HepG2 (cell line): ENCODE data around the gene MFAP1. TPM values are rescaled to one million over a fixed set of nuclear protein-coding genes. Genes with fewer than 3 reads are reported as not detected.

ENCODE experiments used
- CREM ChIP-seq, 2 experiments: sonication (generic) in 1 of 2; formaldehyde crosslinking in 1 of 2; IDR thresholded peaks; 2 replicates each; pipeline versions ENCODE4 v1.4.0 to v1.6.1; 2016 to 2020; ENCODE audit warnings: antibody characterized with exemption in 1 of 2, mild to moderate bottlenecking in 1 of 2, missing genetic modification reagents in 1 of 2
- FIP1L1 ChIP-seq: fragments of 200-400 bp; formaldehyde crosslinking; IDR thresholded peaks from 2 replicates; pipeline ENCODE4 v1.6.1; 2018; ENCODE audit warnings: low read depth, mild to moderate bottlenecking, low read length, moderate library complexity, borderline replicate concordance; ENCODE audit not compliant: insufficient read depth
- GATA4 ChIP-seq: sonication (generic); IDR thresholded peaks from 2 replicates; pipeline ENCODE4 v1.6.1; 2016; ENCODE audit warnings: antibody characterized with exemption, low read depth, borderline replicate concordance
- HNF4A ChIP-seq: sonication (generic); formaldehyde crosslinking; IDR thresholded peaks from 2 replicates; pipeline ENCODE4 v1.4.0; 2020; ENCODE audit warnings: missing genetic modification reagents
- KLF13 ChIP-seq: sonication (generic); formaldehyde crosslinking; IDR thresholded peaks from 2 replicates; pipeline ENCODE4 v1.4.0; 2020; ENCODE audit warnings: mild to moderate bottlenecking, missing genetic modification reagents
- MAF1 ChIP-seq: sonication (generic); formaldehyde crosslinking; IDR thresholded peaks from 2 replicates; pipeline ENCODE4 v1.5.0; 2020; ENCODE audit warnings: missing genetic modification reagents, borderline replicate concordance
- MTA1 ChIP-seq: sonication (generic); formaldehyde crosslinking; IDR thresholded peaks from 2 replicates; pipeline ENCODE4 v1.4.0; 2020; ENCODE audit warnings: missing genetic modification reagents, mild to moderate bottlenecking, borderline replicate concordance
- RFX1 ChIP-seq: fragments of 450-650 bp; IDR thresholded peaks from 2 replicates; pipeline ENCODE4 v1.6.1; 2017
- SSRP1 ChIP-seq: IDR thresholded peaks from 2 replicates; pipeline ENCODE4 v1.6.1; 2016; ENCODE audit warnings: control low read depth
- U2AF2 ChIP-seq: fragments of 200-400 bp; formaldehyde crosslinking; IDR thresholded peaks from 2 replicates; pipeline ENCODE4 v1.6.1; 2017; ENCODE audit warnings: low read depth, mild to moderate bottlenecking, low read length
- ZNF101 ChIP-seq: sonication (generic); formaldehyde crosslinking; IDR thresholded peaks from 2 replicates; pipeline ENCODE4 v1.4.0; 2020; ENCODE audit warnings: mild to moderate bottlenecking, low read depth, missing genetic modification reagents, borderline replicate concordance
- ZNF20 ChIP-seq: sonication (generic); formaldehyde crosslinking; IDR thresholded peaks from 2 replicates; pipeline ENCODE4 v1.4.0; 2020; ENCODE audit warnings: mild to moderate bottlenecking, moderate library complexity, missing genetic modification reagents
- ZNF24 ChIP-seq: fragments of 450-650 bp; IDR thresholded peaks from 2 replicates; pipeline ENCODE4 v1.6.1; 2017; ENCODE audit warnings: antibody characterized with exemption, mild to moderate bottlenecking
- ZNF318 ChIP-seq: sonication (generic); formaldehyde crosslinking; IDR thresholded peaks from 2 replicates; pipeline ENCODE4 v1.4.0; 2020; ENCODE audit warnings: mild to moderate bottlenecking, missing genetic modification reagents
- ZNF484 ChIP-seq: sonication (generic); formaldehyde crosslinking; IDR thresholded peaks from 2 replicates; pipeline ENCODE4 v1.5.1; 2020; ENCODE audit warnings: mild to moderate bottlenecking, low read depth, missing genetic modification reagents, borderline replicate concordance
- ZNF629 ChIP-seq: sonication (generic); formaldehyde crosslinking; conservative IDR thresholded peaks from 2 replicates; pipeline ENCODE4 v1.5.0; 2020; ENCODE audit warnings: missing genetic modification reagents
- ZNF749 ChIP-seq: sonication (generic); formaldehyde crosslinking; IDR thresholded peaks from 2 replicates; pipeline ENCODE4 v1.8.0; 2022; ENCODE audit warnings: mild to moderate bottlenecking, missing genetic modification reagents, moderate library complexity, borderline replicate concordance
- ZNF792 ChIP-seq: IDR thresholded peaks from 2 replicates; pipeline ENCODE4 v1.6.1; 2016
- polyA plus RNA-seq, 8 experiments: library from polyadenylated mRNA; depleted of rRNA in 3 of 8; stranded (reverse) in 7 of 8; unstranded in 1 of 8; fragments of >200 nt; fragmentation: Illumina TruSeq in 4 of 8; extraction: Trizol in 4 of 8; gene quantifications; 2 replicates each; pipeline versions ENCODE4 v1.2.1 to v1.2.3, GENCODE V29; 2011 to 2016; ENCODE audit warnings: low read depth in 4 of 8, missing spikeins in 1 of 8, mixed read lengths in 1 of 8; ENCODE audit not compliant: insufficient read depth in 1 of 8
- total RNA-seq, 5 experiments: library from RNA; depleted of rRNA; stranded (reverse); fragments of >200 nt; fragmentation: Illumina TruSeq; extraction: Trizol; gene quantifications; 2 replicates each; pipeline ENCODE4 v1.2.3, GENCODE V29; 2016; ENCODE audit warnings: low read depth in 1 of 5
- TF ChIP-seq, protein P1 (sequence below): IDR thresholded peaks from 2 replicates; pipeline ENCODE4 v1.6.1; 2016; ENCODE audit warnings: mild to moderate bottlenecking
- TF ChIP-seq, protein P2 (sequence below): sonication (generic); formaldehyde crosslinking; IDR thresholded peaks from 2 replicates; pipeline ENCODE4 v1.4.0; 2020; ENCODE audit warnings: low read depth, mild to moderate bottlenecking, missing genetic modification reagents

MFAP1 gene
- total and polyA plus RNA-seq, 2 of the 13 experiments (the other 11 are each of a cell fraction or from before 2014, with no cell fraction given): 11.8 to 39.5 TPM

GRCh38 chr15:43777267-43777914 lies 47.1 kb downstream of the MFAP1 start (continued):
- TF ChIP-seq ZNF101 (0 out of 2 replicates have a peak, but pooled peaks have one; percentile 47), ZNF792 (CRISPR knock-in tag) (no peak), ZNF484 (no peak; the same call in 1 of the 2 replicates), RFX1 (no peak), FIP1L1 (no peak), GATA4 (peak; percentile 34; the same call in 1 of the 2 replicates), ZNF318 (CRISPR knock-in tag) (0 out of 2 replicates have a peak, but pooled peaks have one; percentile 64), SSRP1 (CRISPR knock-in tag) (no peak), U2AF2 (no peak), MTA1 (CRISPR knock-in tag) (peak; percentile 79), HNF4A (CRISPR knock-in tag) (no peak), KLF13 (CRISPR knock-in tag) (no peak), ZNF24 (no peak), MAF1 (no peak), ZNF749 (CRISPR knock-in tag) (no peak), ZNF629 (no peak), CREM (IDR thresholded peaks at IDR 0.05) (no peak), CREM (CRISPR knock-in tag; IDR thresholded peaks at IDR 0.05) (no peak), ZNF20 (no peak)
- TF ChIP-seq, protein P1, sequence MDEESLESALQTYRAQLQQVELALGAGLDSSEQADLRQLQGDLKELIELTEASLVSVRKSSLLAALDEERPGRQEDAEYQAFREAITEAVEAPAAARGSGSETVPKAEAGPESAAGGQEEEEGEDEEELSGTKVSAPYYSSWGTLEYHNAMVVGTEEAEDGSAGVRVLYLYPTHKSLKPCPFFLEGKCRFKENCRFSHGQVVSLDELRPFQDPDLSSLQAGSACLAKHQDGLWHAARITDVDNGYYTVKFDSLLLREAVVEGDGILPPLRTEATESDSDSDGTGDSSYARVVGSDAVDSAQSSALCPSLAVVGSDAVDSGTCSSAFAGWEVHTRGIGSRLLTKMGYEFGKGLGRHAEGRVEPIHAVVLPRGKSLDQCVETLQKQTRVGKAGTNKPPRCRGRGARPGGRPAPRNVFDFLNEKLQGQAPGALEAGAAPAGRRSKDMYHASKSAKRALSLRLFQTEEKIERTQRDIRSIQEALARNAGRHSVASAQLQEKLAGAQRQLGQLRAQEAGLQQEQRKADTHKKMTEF (CRISPR knock-in tag): 0 out of 2 replicates have a peak, but pooled peaks have one; percentile 45
- TF ChIP-seq, protein P2, sequence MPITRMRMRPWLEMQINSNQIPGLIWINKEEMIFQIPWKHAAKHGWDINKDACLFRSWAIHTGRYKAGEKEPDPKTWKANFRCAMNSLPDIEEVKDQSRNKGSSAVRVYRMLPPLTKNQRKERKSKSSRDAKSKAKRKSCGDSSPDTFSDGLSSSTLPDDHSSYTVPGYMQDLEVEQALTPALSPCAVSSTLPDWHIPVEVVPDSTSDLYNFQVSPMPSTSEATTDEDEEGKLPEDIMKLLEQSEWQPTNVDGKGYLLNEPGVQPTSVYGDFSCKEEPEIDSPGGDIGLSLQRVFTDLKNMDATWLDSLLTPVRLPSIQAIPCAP: 0 out of 2 replicates have a peak, but pooled peaks have one; percentile 35
